ENCODE data around the gene TBL1Y. TPM values are rescaled to one million over a fixed set of nuclear protein-coding genes. Genes with fewer than 3 reads are reported as not detected.

The TBL1Y gene
- total and polyA plus RNA-seq, 2 of the 4 experiments (the other 2 are of a cell fraction), result not detected

GRCh38 chrY:7017244-7018080, 107.0 kb downstream of the TBL1Y start:
- no TSS peak for BruUV-seq (replicated peaks)
- ChIA-PET POLR2A (ENCODE audit: unreplicated experiment) (no interaction called here), CTCF (no interaction called here)
- in situ Hi-C loops (cut with MboI; ENCODE audit: low sequenced_read_pairs) (no loop called here), dilution Hi-C loops (cut with HindIII; ENCODE audit: low sequenced_read_pairs, unreplicated experiment) (no loop called here), intact Hi-C loops (cut with micrococcal nuclease) (no loop called here)
- no peak for ATAC-seq (ENCODE audit: low read depth)
- H3K36me3 ChIP-seq (ENCODE audit: control insufficient read depth, insufficient read depth, low read length), result no peaks in the 10 kb centered on the region
- no peaks in the 10 kb centered on the region for H3K9me3 ChIP-seq (ENCODE audit: control insufficient read depth, insufficient read depth, low read length)
- no peak overlapping the region for H3K18ac ChIP-seq (ENCODE audit: low read depth, low read length)
- no peak overlapping the region for H2BK120ac ChIP-seq (ENCODE audit: low read depth, low read length)
- H3K9ac ChIP-seq (ENCODE audit: low read depth, low read length), result no peak overlapping the region
- no peak overlapping the region for H3K23ac ChIP-seq (ENCODE audit: low read depth, low read length)
- TF ChIP-seq BHLHE40 (IDR thresholded peaks at IDR 0.05; ENCODE audit: low read depth, low read length) (no peak), RAD21 (IDR thresholded peaks at IDR 0.05; ENCODE audit: low read length) (no peak), SMC3 (IDR thresholded peaks at IDR 0.05; ENCODE audit: low read depth, low read length) (no peak), RFX5 (IDR thresholded peaks at IDR 0.05; ENCODE audit: low read depth, low read length) (no peak), POLR2A (IDR thresholded peaks at IDR 0.05; ENCODE audit: low read depth, low read length) (no peak)
- H2BK5ac ChIP-seq (ENCODE audit: low read depth, low read length, poor library complexity, severe bottlenecking), result no peak overlapping the region
- DNase-seq, result no peak
- WGBS, 2 experiments (ENCODE audit: extremely low coverage in 2 of 2, insufficient read length in 1 of 2), result no CpG with 5 or more reads among the region's 6 CpGs
- no peaks in the 10 kb centered on the region for H4K20me1 ChIP-seq (ENCODE audit: insufficient read depth, low read length)
- no peaks in the 10 kb centered on the region for H3K9me1 ChIP-seq (ENCODE audit: insufficient read depth, low read length)
- H3K4me2 ChIP-seq (ENCODE audit: low read depth, low read length), result no peak overlapping the region
- H4K8ac ChIP-seq (ENCODE audit: low read depth in 2 of 2, low read length in 2 of 2), result no peak overlapping the region
- H2AFZ ChIP-seq (replicated peaks; ENCODE audit: low read length, poor library complexity), result no peak overlapping the region
- no peak overlapping the region for H3K56ac ChIP-seq (ENCODE audit: extremely low read depth, insufficient read depth, low read length)
- no peak overlapping the region for H2AK5ac ChIP-seq (ENCODE audit: low read depth, low read length)
- H3K79me1 ChIP-seq (ENCODE audit: low read depth in 1 of 2, low read length in 2 of 2), result no peaks in the 10 kb centered on the region
- H3K27ac ChIP-seq (ENCODE audit: insufficient read depth, low read length), result no peak overlapping the region
- no peak overlapping the region for H2BK20ac ChIP-seq (ENCODE audit: low read depth, low read length)
- H2AK9ac ChIP-seq (replicated peaks; ENCODE audit: low read depth, low read length, poor library complexity), result no peak overlapping the region
- no peaks in the 10 kb centered on the region for H3K27me3 ChIP-seq (ENCODE audit: control insufficient read depth, insufficient read depth, low read length)
- H3K4me3 ChIP-seq (ENCODE audit: insufficient read depth, low read depth, low read length), result no peak overlapping the region
- H3K14ac ChIP-seq (replicated peaks; ENCODE audit: low read depth, low read length), result no peak overlapping the region
- no peak overlapping the region for H4K91ac ChIP-seq (ENCODE audit: insufficient read depth, low read depth, low read length)
- no peak overlapping the region for H2BK15ac ChIP-seq (ENCODE audit: low read depth, low read length)
- H3K4me1 ChIP-seq (ENCODE audit: control insufficient read depth, insufficient read depth, low read length), result no peaks in the 10 kb centered on the region
- H3K4ac ChIP-seq (ENCODE audit: low read depth, low read length), result no peak overlapping the region
- no peak overlapping the region for H4K5ac ChIP-seq (ENCODE audit: low read depth, low read length)

All from IMR-90 (cell line).